Raji (cell line): ENCODE data around the gene CCDC73.

Experiments
- POLR2A ChIP-seq: IDR thresholded peaks from 2 replicates; pipeline ENCODE4 v1.6.1; 2011; ENCODE audit warnings: low read depth, low read length, control low read depth; ENCODE audit not compliant: insufficient read depth

The CCDC73 gene

DNA sequence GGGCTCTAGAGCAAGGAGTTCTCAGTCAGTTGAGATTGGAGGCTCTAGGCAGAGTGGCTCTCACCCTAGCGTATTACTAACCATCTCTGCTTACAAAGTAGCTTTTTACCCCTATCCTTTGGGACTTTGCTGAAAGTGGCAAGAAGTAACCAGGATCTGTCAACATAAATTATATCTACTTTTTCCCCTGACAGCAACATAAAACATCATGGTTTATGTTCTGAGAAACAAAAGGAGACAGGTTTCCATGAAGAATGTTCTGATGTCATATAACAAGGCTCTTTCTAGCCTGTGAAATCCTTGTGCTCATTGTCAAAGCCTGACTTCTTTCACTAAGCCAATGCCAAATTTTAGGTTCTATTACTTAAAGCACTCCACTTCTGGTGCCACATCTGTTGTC, 218.0 kb downstream of the CCDC73 start:
- TF ChIP-seq POLR2A, result no peak

GRCh38 chr11:32575070-32575469, 219.4 kb downstream of the CCDC73 start:
- TF ChIP-seq POLR2A, result no peak

- no peak for TF ChIP-seq POLR2A
Observed at GRCh38 chr11:32574421-32574820, 220.0 kb downstream of the CCDC73 start.

DNA sequence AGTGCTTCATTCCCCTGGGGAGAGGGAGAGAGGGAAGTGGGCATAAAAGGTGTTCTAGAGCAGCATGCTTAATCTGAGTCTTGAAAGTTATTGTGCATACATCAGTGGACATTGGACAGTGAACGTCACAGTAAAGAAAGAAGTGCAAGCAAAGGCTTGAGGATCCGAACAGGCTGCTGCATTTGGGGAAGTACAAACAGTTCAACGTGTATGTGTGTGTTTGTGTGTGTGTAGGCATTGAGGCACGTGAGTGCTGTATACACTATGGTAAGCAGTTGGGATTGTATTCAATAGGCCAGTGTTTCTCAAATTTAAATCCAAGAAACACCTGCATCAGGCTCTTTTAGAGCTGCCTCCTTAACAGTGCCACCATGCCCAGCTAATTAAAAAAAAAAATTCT, 221.2 kb downstream of the CCDC73 start:
- no peak for TF ChIP-seq POLR2A

DNA sequence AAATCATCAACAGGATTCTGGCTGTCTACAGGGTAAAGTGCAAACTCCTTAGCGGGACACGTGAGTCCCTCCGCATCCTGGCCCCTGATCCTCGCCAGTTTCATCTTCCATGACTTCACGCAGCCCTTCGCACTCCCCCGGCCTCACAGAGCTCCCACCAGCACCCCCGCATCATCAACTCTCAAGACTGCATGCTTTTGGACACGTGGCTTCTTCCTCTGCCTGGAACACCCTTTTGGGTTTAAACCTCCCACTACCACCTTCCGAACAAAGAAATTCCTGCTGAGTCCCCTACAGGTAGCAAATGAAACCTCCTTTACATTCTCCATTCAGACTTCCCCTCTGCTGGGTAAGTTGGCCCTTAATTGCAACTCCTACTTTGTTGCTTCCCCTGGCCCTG, 223.4 kb downstream of the CCDC73 start:
- TF ChIP-seq POLR2A, result no peak

DNA sequence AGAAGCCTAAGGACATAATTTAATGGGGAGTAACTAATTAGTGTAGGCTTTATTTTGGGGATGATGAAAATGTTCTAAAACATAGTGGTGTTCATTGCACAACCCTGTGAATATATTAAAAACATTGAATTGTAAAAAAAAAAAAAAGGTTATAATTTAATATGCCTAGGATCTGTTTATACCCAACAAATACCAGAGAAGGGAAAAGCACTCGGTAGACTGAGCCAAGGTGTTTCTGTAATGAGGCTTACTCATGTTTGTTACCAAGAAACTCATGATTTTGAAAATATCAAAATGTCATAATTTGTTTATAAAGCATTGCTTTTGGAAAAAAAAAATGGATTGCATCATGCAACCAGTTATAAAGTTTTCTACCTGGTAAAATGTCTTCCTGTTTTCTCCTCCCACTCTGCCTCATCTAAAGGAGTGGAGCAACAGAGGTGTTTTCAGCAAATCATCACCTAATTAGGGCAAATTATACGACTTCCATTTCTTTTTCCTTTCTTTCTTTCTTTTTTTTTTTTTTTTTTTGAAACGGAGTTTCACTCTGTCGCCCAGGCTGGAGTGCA, 225.1 kb downstream of the CCDC73 start:
- no peak for TF ChIP-seq POLR2A

DNA sequence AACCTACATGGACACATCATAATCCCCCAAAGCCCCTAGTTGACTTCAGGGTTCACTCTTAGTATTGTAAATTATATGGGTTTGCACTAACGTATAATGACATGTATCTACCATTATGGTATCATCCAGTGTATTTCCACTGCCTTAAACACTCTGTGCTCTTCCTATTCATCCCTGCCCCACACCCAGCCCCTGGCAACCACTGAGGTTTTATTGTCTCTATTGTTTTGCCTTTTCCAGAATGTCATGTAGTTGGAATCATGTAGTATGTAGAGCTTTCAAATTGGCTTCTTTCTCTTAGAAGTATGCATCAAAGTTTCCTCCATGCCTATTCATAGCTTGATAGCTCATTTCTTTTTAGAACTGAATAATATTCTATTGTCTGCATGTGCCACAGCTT, 227.3 kb downstream of the CCDC73 start:
- no peak for TF ChIP-seq POLR2A

DNA sequence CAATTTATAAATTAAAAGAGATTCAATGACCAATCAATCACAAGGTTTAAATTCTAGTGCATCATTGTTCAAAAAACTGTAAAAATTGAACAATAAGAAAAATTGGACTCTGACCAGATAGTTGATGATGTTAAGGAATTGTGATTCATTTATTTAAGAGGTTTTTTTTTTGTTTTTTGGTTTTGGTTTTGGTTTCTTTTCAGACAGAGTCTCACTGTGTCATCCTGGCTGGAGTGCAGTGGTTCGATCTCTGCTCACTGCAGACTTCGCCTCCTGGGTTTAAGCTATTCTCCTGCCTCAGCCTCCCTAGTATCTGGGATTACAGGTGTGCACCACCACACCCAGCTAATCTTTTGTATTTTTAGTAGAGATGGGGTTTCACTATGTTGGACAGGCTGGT, 227.9 kb downstream of the CCDC73 start:
- TF ChIP-seq POLR2A, result no peak

DNA sequence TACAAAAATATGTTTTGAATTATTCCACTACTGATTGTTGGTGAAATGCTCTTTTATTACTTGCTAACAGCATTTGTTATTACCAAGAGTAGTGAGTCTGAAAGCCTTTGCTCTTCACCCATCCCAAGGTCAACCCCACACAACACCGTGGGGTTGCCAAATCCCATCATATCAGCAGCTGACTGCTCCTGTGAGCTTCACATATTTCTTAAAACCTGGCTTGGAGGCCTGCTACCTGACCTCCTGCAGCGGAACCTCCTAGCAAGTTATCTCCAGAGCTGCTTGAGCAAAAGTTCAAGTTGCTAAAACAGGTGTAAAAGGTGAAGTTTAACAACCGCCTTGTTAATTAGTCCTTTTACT, 230.9 kb downstream of the CCDC73 start:
- no peak for TF ChIP-seq POLR2A

DNA sequence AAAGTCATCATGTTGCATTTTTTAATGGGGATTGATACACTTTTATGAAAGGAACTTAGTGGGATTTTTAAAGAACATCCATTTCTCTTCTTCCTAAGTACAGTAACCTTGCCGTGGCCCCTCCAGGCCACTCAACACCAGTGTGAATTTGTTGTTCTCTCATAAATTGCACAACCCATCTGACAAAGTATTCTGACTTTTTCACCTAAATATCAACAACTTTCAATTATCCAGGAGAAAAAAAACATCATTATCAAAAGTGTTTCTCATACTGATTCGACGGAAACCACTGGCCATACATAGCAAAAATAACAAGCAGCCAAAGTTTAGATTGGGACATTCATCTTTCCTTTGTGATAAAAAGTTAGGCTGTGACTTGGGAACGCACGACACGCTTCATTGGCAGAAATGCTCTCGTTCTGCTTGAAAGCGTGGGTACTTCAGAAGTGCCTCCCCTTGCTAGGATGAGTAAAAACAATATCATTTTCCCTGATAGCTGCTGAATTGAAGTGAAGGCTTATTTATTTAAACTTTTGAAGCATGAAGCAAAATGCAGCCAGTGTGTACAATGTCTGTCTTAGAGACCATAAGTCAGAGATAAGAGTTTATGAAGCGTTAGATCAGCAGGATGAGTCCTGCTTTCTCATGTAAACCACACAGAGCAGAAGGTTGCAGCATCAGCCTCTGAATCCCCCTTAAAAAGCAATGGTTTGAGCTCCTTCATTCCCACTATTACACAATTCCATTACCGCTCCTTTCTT, 231.4 kb downstream of the CCDC73 start:
- no peak for TF ChIP-seq POLR2A

GRCh38 chr11:32561835-32562234, 232.6 kb downstream of the CCDC73 start:
- no peak for TF ChIP-seq POLR2A

DNA sequence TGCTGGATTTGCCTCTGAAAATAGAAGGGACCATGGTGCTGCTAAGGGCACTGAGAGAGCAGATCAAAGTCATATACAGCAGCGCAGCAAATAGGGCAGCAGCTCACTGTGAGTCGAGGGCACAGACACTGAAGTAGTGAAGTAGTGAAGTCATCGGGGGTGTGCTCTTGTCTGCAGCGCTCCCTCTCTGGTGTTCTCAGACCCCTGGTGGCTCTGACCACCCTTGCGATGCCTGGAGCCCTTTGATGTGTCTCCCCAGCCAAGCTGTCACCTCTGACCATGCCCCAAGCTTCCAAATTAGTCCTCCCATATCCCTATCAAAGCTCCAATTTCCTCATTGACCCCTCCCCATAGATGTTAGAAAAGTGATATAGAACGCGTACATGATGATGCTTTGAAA, 238.6 kb downstream of the CCDC73 start:
- TF ChIP-seq POLR2A, result no peak

DNA sequence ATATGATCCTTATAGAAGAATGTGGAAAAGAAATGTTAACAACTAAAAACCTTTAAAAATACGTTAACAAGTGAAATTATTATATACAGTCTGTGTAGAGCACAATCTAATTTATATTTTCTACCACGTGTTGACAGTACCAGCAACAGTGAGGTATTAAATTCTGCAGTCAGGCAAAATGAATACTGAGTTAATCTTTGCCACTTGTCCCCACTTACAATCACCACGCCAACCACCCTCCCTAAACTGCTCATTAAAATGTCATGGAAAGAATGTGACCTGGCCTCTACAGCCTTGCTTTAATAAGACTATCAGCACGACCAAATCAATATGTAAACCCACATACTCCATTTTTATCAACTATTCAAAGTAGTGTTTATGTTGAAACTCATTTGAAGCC, 239.4 kb downstream of the CCDC73 start:
- no peak for TF ChIP-seq POLR2A
